HUES6 (cell line): Measurements from ENCODE around the gene PRRT4.

Experiments
- H3K27ac ChIP-seq: 2 replicates; pipeline ENCODE4 v1.7.0; 2013; ENCODE audit warnings: low read depth, mild to moderate bottlenecking, low read length, inconsistent platforms
- H3K27me3 ChIP-seq: 2 replicates; pipeline ENCODE4 v1.6.1; 2013; ENCODE audit warnings: low read length; ENCODE audit not compliant: control insufficient read depth, insufficient read depth
- H3K36me3 ChIP-seq: 2 replicates; pipeline ENCODE4 v1.6.1; 2013; ENCODE audit warnings: low read length; ENCODE audit not compliant: control insufficient read depth, insufficient read depth
- H3K4me1 ChIP-seq: 2 replicates; pipeline ENCODE4 v1.6.1; 2013; ENCODE audit warnings: low read length; ENCODE audit not compliant: control insufficient read depth, insufficient read depth
- H3K4me3 ChIP-seq: 2 replicates; pipeline ENCODE4 v1.5.1; 2013; ENCODE audit warnings: low read depth, low read length
- H3K9ac ChIP-seq: one replicate; pipeline ENCODE4 v1.6.1; 2013; ENCODE audit warnings: mild to moderate bottlenecking, low read length
- H3K9me3 ChIP-seq: 2 replicates; pipeline ENCODE4 v1.6.1; 2013; ENCODE audit warnings: low read depth, low read length; ENCODE audit not compliant: control insufficient read depth, insufficient read depth

Gene PRRT4

GRCh38 chr7:128404886-128405470 is 43.5 kb upstream of the PRRT4 start:
- Histone ChIP-seq H3K27me3 (peaks cover 61% of the 10 kb centered on the region), H3K27ac (no peak overlapping the region)

GRCh38 chr7:128404143-128404681 is 42.7 kb upstream of the PRRT4 start:
- Histone ChIP-seq H3K4me3 (peak overlapping the region; percentile 73; the same call in 1 of the 2 replicates), H3K9me3 (no peaks in the 10 kb centered on the region), H3K27ac (no peak overlapping the region), H3K4me1 (peaks cover 38% of the 10 kb centered on the region), H3K27me3 (peaks cover 55% of the 10 kb centered on the region), H3K36me3 (peaks cover 15% of the 10 kb centered on the region; the same call in 1 of the 2 replicates), H3K9ac (no peak overlapping the region)

More at GRCh38 chr7:128404886-128405470, 43.5 kb upstream of the PRRT4 start:
- H3K9ac ChIP-seq = peak overlapping the region; percentile 75
- H3K36me3 ChIP-seq = peaks cover 11% of the 10 kb centered on the region; the same call in 1 of the 2 replicates
- no peaks in the 10 kb centered on the region for H3K9me3 ChIP-seq
- peak overlapping the region; percentile 73 for H3K4me3 ChIP-seq
- H3K4me1 ChIP-seq = peaks cover 40% of the 10 kb centered on the region

GRCh38 chr7:128403676-128404075 is 42.2 kb upstream of the PRRT4 start:
- peak overlapping the region; percentile 73; the same call in 1 of the 2 replicates for H3K4me3 ChIP-seq
- peaks cover 50% of the 10 kb centered on the region for H3K27me3 ChIP-seq
- H3K27ac ChIP-seq = no peak overlapping the region
- H3K4me1 ChIP-seq = peaks cover 33% of the 10 kb centered on the region
- H3K9me3 ChIP-seq = no peaks in the 10 kb centered on the region
- peaks cover 15% of the 10 kb centered on the region; the same call in 1 of the 2 replicates for H3K36me3 ChIP-seq
- no peak overlapping the region for H3K9ac ChIP-seq

- Histone ChIP-seq H3K4me3 (no peak overlapping the region), H3K36me3 (peaks cover 23% of the 10 kb centered on the region), H3K9ac (no peak overlapping the region), H3K4me1 (peaks cover 22% of the 10 kb centered on the region), H3K9me3 (no peaks in the 10 kb centered on the region), H3K27ac (no peak overlapping the region), H3K27me3 (peaks cover 36% of the 10 kb centered on the region)
Observed at GRCh38 chr7:128402356-128402755, 40.9 kb upstream of the PRRT4 start.

GRCh38 chr7:128400566-128400965 is 39.1 kb upstream of the PRRT4 start:
- no peak overlapping the region for H3K27ac ChIP-seq
- no peak overlapping the region for H3K9ac ChIP-seq
- H3K36me3 ChIP-seq = peaks cover 26% of the 10 kb centered on the region
- H3K9me3 ChIP-seq = no peaks in the 10 kb centered on the region
- H3K4me3 ChIP-seq = no peak overlapping the region
- peaks cover 23% of the 10 kb centered on the region for H3K27me3 ChIP-seq
- peaks cover 19% of the 10 kb centered on the region for H3K4me1 ChIP-seq

- no peaks in the 10 kb centered on the region for H3K9me3 ChIP-seq
- H3K27ac ChIP-seq = no peak overlapping the region
- H3K27me3 ChIP-seq = peaks cover 17% of the 10 kb centered on the region
- peaks cover 26% of the 10 kb centered on the region for H3K36me3 ChIP-seq
- peaks cover 15% of the 10 kb centered on the region for H3K4me1 ChIP-seq
- no peak overlapping the region for H3K9ac ChIP-seq
- no peak overlapping the region for H3K4me3 ChIP-seq
Observed at GRCh38 chr7:128399991-128400390, 38.5 kb upstream of the PRRT4 start.

GRCh38 chr7:128398841-128399135 is 37.3 kb upstream of the PRRT4 start:
- peaks cover 5% of the 10 kb centered on the region for H3K27me3 ChIP-seq
- peaks cover 3% of the 10 kb centered on the region for H3K4me1 ChIP-seq
- H3K9ac ChIP-seq = no peak overlapping the region
- H3K36me3 ChIP-seq = peaks cover 36% of the 10 kb centered on the region
- H3K27ac ChIP-seq = no peak overlapping the region
- no peaks in the 10 kb centered on the region for H3K9me3 ChIP-seq
- H3K4me3 ChIP-seq = no peak overlapping the region

GRCh38 chr7:128398016-128398840 is 36.7 kb upstream of the PRRT4 start:
- H3K36me3 ChIP-seq = peaks cover 36% of the 10 kb centered on the region

GRCh38 chr7:128396357-128396756 is 34.9 kb upstream of the PRRT4 start:
- H3K36me3 ChIP-seq = peaks cover 36% of the 10 kb centered on the region

More at GRCh38 chr7:128398016-128398840, 36.7 kb upstream of the PRRT4 start:
- Histone ChIP-seq H3K9me3 (no peaks in the 10 kb centered on the region), H3K4me3 (no peak overlapping the region), H3K27ac (no peak overlapping the region), H3K9ac (no peak overlapping the region), H3K27me3 (no peaks in the 10 kb centered on the region), H3K4me1 (no peaks in the 10 kb centered on the region)

GRCh38 chr7:128395748-128396147 is 34.3 kb upstream of the PRRT4 start:
- H3K36me3 ChIP-seq = peaks cover 32% of the 10 kb centered on the region
- no peak overlapping the region for H3K9ac ChIP-seq
- H3K4me1 ChIP-seq = no peaks in the 10 kb centered on the region
- H3K9me3 ChIP-seq = no peaks in the 10 kb centered on the region
- H3K27ac ChIP-seq = no peak overlapping the region
- no peaks in the 10 kb centered on the region for H3K27me3 ChIP-seq
- H3K4me3 ChIP-seq = no peak overlapping the region

More at GRCh38 chr7:128396357-128396756, 34.9 kb upstream of the PRRT4 start:
- H3K27ac ChIP-seq = no peak overlapping the region
- no peak overlapping the region for H3K4me3 ChIP-seq
- no peak overlapping the region for H3K9ac ChIP-seq
- H3K4me1 ChIP-seq = no peaks in the 10 kb centered on the region
- no peaks in the 10 kb centered on the region for H3K27me3 ChIP-seq
- H3K9me3 ChIP-seq = no peaks in the 10 kb centered on the region

GRCh38 chr7:128394904-128395496 is 33.5 kb upstream of the PRRT4 start:
- H3K9me3 ChIP-seq = no peaks in the 10 kb centered on the region
- H3K36me3 ChIP-seq = peaks cover 25% of the 10 kb centered on the region
- peaks cover 2% of the 10 kb centered on the region; the same call in 1 of the 2 replicates for H3K4me1 ChIP-seq
- H3K4me3 ChIP-seq = no peak overlapping the region
- H3K27ac ChIP-seq = no peak overlapping the region
- H3K27me3 ChIP-seq = no peaks in the 10 kb centered on the region
- no peak overlapping the region for H3K9ac ChIP-seq
